Measurements from ENCODE around the gene GAB2.

The GAB2 gene

DNA sequence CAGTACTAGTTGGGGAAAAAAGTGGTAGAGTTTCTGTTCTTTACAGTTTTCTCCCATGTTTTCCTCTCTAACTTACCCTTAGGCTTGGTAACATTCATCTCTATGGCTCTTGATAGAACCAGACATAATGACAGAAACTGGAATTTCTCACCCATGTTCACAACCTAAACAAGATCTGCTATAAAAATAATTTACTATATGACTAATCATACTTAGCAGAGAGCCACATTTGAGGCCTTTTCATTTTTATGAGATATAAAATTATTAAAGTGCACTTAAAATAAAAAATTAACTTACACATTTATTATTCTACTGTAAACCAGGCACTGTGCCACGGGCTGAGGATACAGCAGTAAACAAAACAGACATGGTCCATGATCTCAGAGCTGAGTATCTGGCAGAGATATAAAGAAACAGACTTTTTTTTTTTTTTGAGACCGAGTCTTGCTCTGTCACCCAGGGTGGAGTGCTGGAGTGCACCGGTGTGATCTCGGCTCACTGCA lies 98.1 kb downstream of the GAB2 start:
- H3K4me1 ChIP-seq (ENCODE audit: control extremely low read depth in 1 of 4, control insufficient read depth in 4 of 4, insufficient read depth in 4 of 4, low read length in 3 of 4): peaks cover 0 to 18% (median 10%) of the 10 kb centered on the region in 4 experiments
- H3K36me3 ChIP-seq (ENCODE audit: control insufficient read depth in 4 of 4, insufficient read depth in 4 of 4, low read length in 3 of 4): peaks cover 0 to 2% (median under 1%) of the 10 kb centered on the region in 4 experiments
- H3K27ac ChIP-seq (ENCODE audit: insufficient read depth in 1 of 2, low read depth in 1 of 2, low read length in 2 of 2, poor library complexity in 1 of 2, severe bottlenecking in 2 of 2): no peak overlapping the region
- 74% methylated on average over 3 of the region's 4 CpGs for WGBS (ENCODE audit: insufficient coverage)
- no peak for DNase-seq
- POLR2A ChIA-PET: no interaction called here
- no peak overlapping the region for H3K4me3 ChIP-seq (ENCODE audit: control insufficient read depth in 1 of 7, extremely low read depth in 1 of 7, insufficient read depth in 4 of 7, low read depth in 2 of 7, low read length in 6 of 7)
- H3K27me3 ChIP-seq (replicated peaks in 2 of 5; ENCODE audit: control insufficient read depth in 4 of 5, insufficient read depth in 5 of 5, low read length in 4 of 5): no peaks in the 10 kb centered on the region
- CTCF ChIA-PET: interaction anchor here (0.6 kb wide), 1 partner anchor 33 kb away, joined by 4 read pairs; no protein-coding TSS in a partner anchor
- H3K9me3 ChIP-seq (ENCODE audit: control extremely low read depth in 1 of 5, control insufficient read depth in 4 of 5, insufficient read depth in 2 of 5, low read depth in 1 of 5, low read length in 4 of 5): no peaks in the 10 kb centered on the region

DNA sequence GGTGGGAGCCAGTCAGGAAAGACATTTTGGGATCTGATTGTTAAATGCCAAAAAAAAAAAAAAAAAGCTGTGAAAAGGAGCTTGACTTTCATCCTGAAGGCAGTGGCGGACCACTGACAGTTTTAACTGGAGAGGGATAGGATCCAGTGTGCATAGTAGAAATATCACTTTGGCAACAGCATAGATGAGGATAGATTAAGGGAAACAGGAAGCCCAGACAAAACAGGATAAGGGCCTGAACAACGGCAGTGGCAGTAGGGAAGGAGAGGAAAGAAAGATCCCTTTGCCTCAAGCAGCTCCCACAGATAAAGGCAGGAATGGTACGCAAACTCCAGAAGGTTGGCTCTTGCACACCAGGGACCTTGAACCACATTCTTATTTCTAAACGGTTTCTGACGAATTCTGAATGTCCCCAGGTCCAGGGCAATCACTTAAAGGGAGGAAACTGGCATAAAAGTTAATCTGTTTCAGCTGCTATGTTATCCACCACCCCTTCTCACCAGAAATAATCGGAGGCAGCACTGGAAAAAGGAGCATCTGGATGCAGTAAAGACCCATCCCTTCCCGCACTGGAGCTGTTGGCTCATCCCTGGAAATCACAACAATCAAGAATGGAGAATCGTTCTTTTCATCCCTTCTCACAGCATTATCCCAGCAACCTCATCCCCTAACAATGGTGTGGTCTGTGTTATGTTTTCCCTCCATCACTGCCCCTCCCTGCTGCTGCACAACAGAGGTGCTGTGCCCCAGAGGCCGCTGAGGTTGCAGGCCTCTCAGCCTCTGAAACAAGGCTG lies 99.1 kb downstream of the GAB2 start:
- Histone ChIP-seq H3K27me3 (replicated peaks in 2 of 5; ENCODE audit: control insufficient read depth in 4 of 5, insufficient read depth in 5 of 5, low read length in 4 of 5) (no peaks in the 10 kb centered on the region), H3K27ac (ENCODE audit: insufficient read depth in 1 of 2, low read depth in 1 of 2, low read length in 2 of 2, poor library complexity in 1 of 2, severe bottlenecking in 2 of 2) (no peak overlapping the region), H3K36me3 (ENCODE audit: control insufficient read depth in 4 of 4, insufficient read depth in 4 of 4, low read length in 3 of 4) (peaks cover 0 to 2% (median under 1%) of the 10 kb centered on the region in 4 experiments), H3K4me3 (ENCODE audit: control insufficient read depth in 1 of 7, extremely low read depth in 1 of 7, insufficient read depth in 4 of 7, low read depth in 2 of 7, low read length in 6 of 7) (no peak overlapping the region), H3K9me3 (ENCODE audit: control extremely low read depth in 1 of 5, control insufficient read depth in 4 of 5, insufficient read depth in 2 of 5, low read depth in 1 of 5, low read length in 4 of 5) (no peaks in the 10 kb centered on the region), H3K4me1 (ENCODE audit: control extremely low read depth in 1 of 4, control insufficient read depth in 4 of 4, insufficient read depth in 4 of 4, low read length in 3 of 4) (peaks cover 3 to 27% (median 10%) of the 10 kb centered on the region in 4 experiments)
- no peak for DNase-seq
- ChIA-PET POLR2A (no interaction called here), CTCF (interaction anchor here (1.4 kb wide), 1 partner anchor 12 kb away, joined by 3 read pairs; no protein-coding TSS in a partner anchor)
- WGBS (ENCODE audit: insufficient coverage): 72% methylated on average over 8 of the region's 9 CpGs

DNA sequence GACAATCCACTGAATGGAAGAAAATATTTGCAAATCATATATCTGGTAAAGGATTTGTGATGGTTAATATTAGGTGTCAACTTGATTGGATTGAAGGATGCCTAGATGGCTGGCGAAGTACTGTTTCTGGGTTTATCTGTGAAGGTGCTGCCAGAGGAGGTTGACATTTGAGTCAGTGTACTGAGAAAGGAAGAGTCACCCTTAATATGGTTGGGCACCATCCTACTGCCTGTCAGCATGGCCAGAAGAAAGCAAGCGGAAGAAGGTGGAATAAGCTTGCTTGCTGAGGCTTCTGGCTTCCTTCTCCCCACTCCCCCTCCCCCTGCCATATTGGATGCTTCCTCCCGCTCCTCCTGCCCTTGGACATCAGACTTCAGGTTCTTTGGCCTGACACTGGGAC lies 101.9 kb downstream of the GAB2 start:
- WGBS (ENCODE audit: insufficient coverage): 100% methylated on average over 1 of the region's 3 CpGs
- DNase-seq: no peak
- no peaks in the 10 kb centered on the region for H3K9me3 ChIP-seq (ENCODE audit: control extremely low read depth in 1 of 5, control insufficient read depth in 4 of 5, insufficient read depth in 2 of 5, low read depth in 1 of 5, low read length in 4 of 5)
- POLR2A ChIA-PET: no interaction called here
- H3K27ac ChIP-seq (ENCODE audit: insufficient read depth in 1 of 2, low read depth in 1 of 2, low read length in 2 of 2, poor library complexity in 1 of 2, severe bottlenecking in 2 of 2): no peak overlapping the region
- no peaks in the 10 kb centered on the region for H3K27me3 ChIP-seq (replicated peaks in 2 of 5; ENCODE audit: control insufficient read depth in 4 of 5, insufficient read depth in 5 of 5, low read length in 4 of 5)
- no peaks in the 10 kb centered on the region for H3K36me3 ChIP-seq (ENCODE audit: control insufficient read depth in 4 of 4, insufficient read depth in 4 of 4, low read length in 3 of 4)
- CTCF ChIA-PET: interaction anchor here (1.9 kb wide), 1 partner anchor 24 kb away, joined by 4 read pairs; no protein-coding TSS in a partner anchor
- no peak overlapping the region for H3K4me3 ChIP-seq (ENCODE audit: control insufficient read depth in 1 of 7, extremely low read depth in 1 of 7, insufficient read depth in 4 of 7, low read depth in 2 of 7, low read length in 6 of 7)
- peaks cover 5 to 42% (median 29%) of the 10 kb centered on the region in 4 experiments for H3K4me1 ChIP-seq (ENCODE audit: control extremely low read depth in 1 of 4, control insufficient read depth in 4 of 4, insufficient read depth in 4 of 4, low read length in 3 of 4)

DNA sequence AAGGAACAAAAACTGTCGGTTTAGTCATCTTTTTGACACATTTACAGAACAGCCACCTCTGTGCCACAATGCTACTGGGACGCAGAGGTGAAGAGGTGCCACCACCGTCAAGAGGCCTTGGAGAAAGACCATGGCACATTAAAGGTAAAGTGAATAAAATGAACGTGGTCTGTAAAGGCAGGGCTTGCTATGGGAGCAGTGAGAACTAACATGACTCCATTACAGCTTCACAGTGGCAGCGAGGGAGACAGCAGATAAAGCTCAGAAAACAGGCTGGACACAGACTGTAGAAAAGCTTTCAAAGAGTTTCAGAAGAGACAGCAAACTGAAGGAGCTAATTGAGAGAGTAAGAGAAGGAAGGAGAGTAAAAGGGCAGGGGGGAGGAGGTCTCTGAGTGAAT lies 102.9 kb downstream of the GAB2 start:
- no peaks in the 10 kb centered on the region for H3K27me3 ChIP-seq (replicated peaks in 2 of 5; ENCODE audit: control insufficient read depth in 4 of 5, insufficient read depth in 5 of 5, low read length in 4 of 5)
- no peaks in the 10 kb centered on the region for H3K36me3 ChIP-seq (ENCODE audit: control insufficient read depth in 4 of 4, insufficient read depth in 4 of 4, low read length in 3 of 4)
- H3K27ac ChIP-seq (ENCODE audit: insufficient read depth in 1 of 2, low read depth in 1 of 2, low read length in 2 of 2, poor library complexity in 1 of 2, severe bottlenecking in 2 of 2): peak overlapping the region in 1 of 2 experiments; percentile 67
- no peaks in the 10 kb centered on the region for H3K9me3 ChIP-seq (ENCODE audit: control extremely low read depth in 1 of 5, control insufficient read depth in 4 of 5, insufficient read depth in 2 of 5, low read depth in 1 of 5, low read length in 4 of 5)
- DNase-seq: no peak
- CTCF ChIA-PET: interaction anchor here (0.5 to 1.9 kb wide), 2 partner anchors 13 to 25 kb away, joined by 3 to 4 read pairs; no protein-coding TSS in a partner anchor
- WGBS (ENCODE audit: insufficient coverage): 100% methylated on average over 2 of the region's 5 CpGs
- POLR2A ChIA-PET: no interaction called here
- H3K4me3 ChIP-seq (ENCODE audit: control insufficient read depth in 1 of 7, extremely low read depth in 1 of 7, insufficient read depth in 4 of 7, low read depth in 2 of 7, low read length in 6 of 7): no peak overlapping the region
- H3K4me1 ChIP-seq (ENCODE audit: control extremely low read depth in 1 of 4, control insufficient read depth in 4 of 4, insufficient read depth in 4 of 4, low read length in 3 of 4): peaks cover 5 to 44% (median 32%) of the 10 kb centered on the region in 4 experiments

DNA sequence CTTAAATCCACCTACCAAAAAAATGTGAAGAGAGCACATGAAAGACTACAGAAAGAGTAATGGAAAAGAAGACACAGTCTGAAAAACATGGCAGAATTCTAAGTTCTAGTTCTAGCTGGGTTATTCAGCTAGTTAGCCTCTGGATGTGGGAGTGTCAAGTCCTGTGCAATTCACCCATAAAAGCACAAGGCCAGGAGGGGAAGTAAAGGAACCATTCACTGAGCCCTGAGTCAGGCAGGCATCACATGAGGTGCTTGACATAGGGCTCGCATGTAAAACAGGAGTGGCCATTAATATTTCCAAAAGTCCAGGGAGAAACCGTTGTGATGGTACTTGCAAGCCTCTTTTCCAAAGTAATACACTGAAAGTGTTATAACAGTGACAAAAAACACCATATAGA lies 103.7 kb downstream of the GAB2 start:
- POLR2A ChIA-PET: no interaction called here
- CTCF ChIA-PET: no interaction called here
- H3K27me3 ChIP-seq (replicated peaks in 2 of 5; ENCODE audit: control insufficient read depth in 4 of 5, insufficient read depth in 5 of 5, low read length in 4 of 5): no peaks in the 10 kb centered on the region
- no peak overlapping the region for H3K27ac ChIP-seq (ENCODE audit: insufficient read depth in 1 of 2, low read depth in 1 of 2, low read length in 2 of 2, poor library complexity in 1 of 2, severe bottlenecking in 2 of 2)
- H3K36me3 ChIP-seq (ENCODE audit: control insufficient read depth in 4 of 4, insufficient read depth in 4 of 4, low read length in 3 of 4): no peaks in the 10 kb centered on the region
- WGBS (ENCODE audit: insufficient coverage): 86% methylated on average over 1 of the region's 2 CpGs
- no peak overlapping the region for H3K4me3 ChIP-seq (ENCODE audit: control insufficient read depth in 1 of 7, extremely low read depth in 1 of 7, insufficient read depth in 4 of 7, low read depth in 2 of 7, low read length in 6 of 7)
- H3K9me3 ChIP-seq (ENCODE audit: control extremely low read depth in 1 of 5, control insufficient read depth in 4 of 5, insufficient read depth in 2 of 5, low read depth in 1 of 5, low read length in 4 of 5): no peaks in the 10 kb centered on the region
- peak in 1 of 3 donors; percentile 16 for DNase-seq
- peaks cover 5 to 49% (median 35%) of the 10 kb centered on the region in 4 experiments for H3K4me1 ChIP-seq (ENCODE audit: control extremely low read depth in 1 of 4, control insufficient read depth in 4 of 4, insufficient read depth in 4 of 4, low read length in 3 of 4)

DNA sequence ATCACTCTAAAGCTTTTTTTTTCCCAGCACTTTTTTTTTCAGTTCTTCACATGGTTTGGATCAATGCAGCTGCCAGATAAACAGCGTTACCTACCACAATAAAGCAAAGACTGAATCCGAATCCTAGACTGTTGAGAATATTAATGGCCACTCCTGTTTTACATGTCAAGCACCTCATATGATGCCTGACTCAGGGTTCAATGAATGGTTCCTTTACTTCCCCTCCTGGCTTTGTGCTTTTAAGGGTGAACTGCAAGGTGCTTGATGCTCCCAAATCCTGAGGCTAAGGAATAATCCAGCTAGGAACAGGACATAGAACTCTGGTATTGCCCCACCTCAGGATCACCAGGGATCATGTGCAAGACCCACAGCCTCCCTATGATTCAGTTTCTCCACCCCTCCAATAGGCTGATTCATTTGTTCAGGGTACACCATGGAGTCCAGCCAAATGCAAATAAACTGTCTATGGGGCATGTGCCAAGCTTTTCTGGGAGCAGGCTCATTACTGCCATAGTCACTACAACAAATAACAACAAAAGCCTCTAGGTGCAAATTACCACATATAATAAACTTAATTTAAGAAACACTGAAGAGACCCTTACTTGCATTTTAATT lies 104.3 kb downstream of the GAB2 start:
- ChIA-PET CTCF (no interaction called here), POLR2A (no interaction called here)
- 96% methylated on average over 2 of the region's 2 CpGs for WGBS (ENCODE audit: insufficient coverage)
- Histone ChIP-seq H3K27me3 (replicated peaks in 2 of 5; ENCODE audit: control insufficient read depth in 4 of 5, insufficient read depth in 5 of 5, low read length in 4 of 5) (no peaks in the 10 kb centered on the region), H3K36me3 (ENCODE audit: control insufficient read depth in 4 of 4, insufficient read depth in 4 of 4, low read length in 3 of 4) (no peaks in the 10 kb centered on the region), H3K9me3 (ENCODE audit: control extremely low read depth in 1 of 5, control insufficient read depth in 4 of 5, insufficient read depth in 2 of 5, low read depth in 1 of 5, low read length in 4 of 5) (no peaks in the 10 kb centered on the region), H3K4me3 (ENCODE audit: control insufficient read depth in 1 of 7, extremely low read depth in 1 of 7, insufficient read depth in 4 of 7, low read depth in 2 of 7, low read length in 6 of 7) (no peak overlapping the region), H3K4me1 (ENCODE audit: control extremely low read depth in 1 of 4, control insufficient read depth in 4 of 4, insufficient read depth in 4 of 4, low read length in 3 of 4) (peaks cover 5 to 43% (median 30%) of the 10 kb centered on the region in 4 experiments), H3K27ac (ENCODE audit: insufficient read depth in 1 of 2, low read depth in 1 of 2, low read length in 2 of 2, poor library complexity in 1 of 2, severe bottlenecking in 2 of 2) (peak overlapping the region in 1 of 2 experiments; percentile 27)
- no peak for DNase-seq

DNA sequence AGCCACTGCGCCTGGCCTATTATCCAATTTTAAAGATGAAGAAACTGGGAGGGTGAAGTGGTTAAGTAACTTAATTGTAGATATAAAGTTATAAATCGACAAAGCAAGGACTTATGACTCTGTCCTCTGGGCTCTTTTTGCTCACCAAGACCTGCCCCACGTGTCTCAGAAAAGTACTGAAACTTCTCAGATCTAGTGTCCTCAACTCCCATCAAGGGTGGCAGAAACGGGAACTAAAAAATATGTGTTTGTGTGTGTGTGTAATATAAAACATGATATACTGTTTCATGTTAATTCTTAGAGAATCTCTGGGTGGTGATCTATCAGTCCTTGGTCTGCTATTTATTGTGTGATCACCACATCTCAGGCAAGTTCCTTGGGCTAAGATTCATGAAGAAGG lies 104.9 kb downstream of the GAB2 start:
- no peaks in the 10 kb centered on the region for H3K9me3 ChIP-seq (ENCODE audit: control extremely low read depth in 1 of 5, control insufficient read depth in 4 of 5, insufficient read depth in 2 of 5, low read depth in 1 of 5, low read length in 4 of 5)
- POLR2A ChIA-PET: interaction anchor here (0.6 to 0.7 kb wide), 2 partner anchors 108 to 1982 kb away, joined by 5 to 6 read pairs; no protein-coding TSS in a partner anchor
- H3K4me1 ChIP-seq (ENCODE audit: control extremely low read depth in 1 of 4, control insufficient read depth in 4 of 4, insufficient read depth in 4 of 4, low read length in 3 of 4): peaks cover 5 to 38% (median 26%) of the 10 kb centered on the region in 4 experiments
- CTCF ChIA-PET: no interaction called here
- H3K27me3 ChIP-seq (replicated peaks in 2 of 5; ENCODE audit: control insufficient read depth in 4 of 5, insufficient read depth in 5 of 5, low read length in 4 of 5): no peaks in the 10 kb centered on the region
- peak in 2 of 3 donors; percentile 40 to 49 for DNase-seq
- H3K36me3 ChIP-seq (ENCODE audit: control insufficient read depth in 4 of 4, insufficient read depth in 4 of 4, low read length in 3 of 4): peaks cover 0 to 2% (median 0%) of the 10 kb centered on the region in 4 experiments
- no peak overlapping the region for H3K4me3 ChIP-seq (ENCODE audit: control insufficient read depth in 1 of 7, extremely low read depth in 1 of 7, insufficient read depth in 4 of 7, low read depth in 2 of 7, low read length in 6 of 7)
- WGBS (ENCODE audit: insufficient coverage): 100% methylated on average over 2 of the region's 4 CpGs
- H3K27ac ChIP-seq (ENCODE audit: insufficient read depth in 1 of 2, low read depth in 1 of 2, low read length in 2 of 2, poor library complexity in 1 of 2, severe bottlenecking in 2 of 2): peak overlapping the region in 1 of 2 experiments; percentile 27
